B cell (primary cell): Measurements from ENCODE around the gene GPC5.

ENCODE experiments used
- CTCF ChIP-seq: fragments of 200-600 bp; IDR thresholded peaks from one replicate; pipeline ENCODE4 v1.8.0; 2022; ENCODE audit warnings: antibody characterized with exemption, mild to moderate bottlenecking
- EZH2 ChIP-seq: IDR thresholded peaks from 2 replicates; pipeline ENCODE4 v1.6.1; 2012; ENCODE audit warnings: borderline replicate concordance, low read depth, mild to moderate bottlenecking, moderate library complexity, low read length; ENCODE audit not compliant: insufficient read depth, poor library complexity, severe bottlenecking

- TF ChIP-seq CTCF (no peak), EZH2 (no peak)
Observed at GRCh38 chr13:91690944-91691343, 292.5 kb downstream of the GPC5 start.
